8988T (cell line): ENCODE measurements around the gene FLNA.
"Not testable (repeated sequence)": the region's sequence is repeated elsewhere in the genome, so short reads cannot be mapped to it uniquely, and the experiment has no call there.

Experiments
- DNase-seq: peaks from one replicate; pipeline ENCODE4 v3.0.0; 2011

Gene FLNA

GRCh38 chrX:154328646-154329045, 45.8 kb downstream of the FLNA start:
- no peak for DNase-seq

GRCh38 chrX:154327038-154327820, 47.2 kb downstream of the FLNA start:
- DNase-seq = no peak

- DNase-seq = no peak
Measured at GRCh38 chrX:154325541-154325940, 48.9 kb downstream of the FLNA start.

GRCh38 chrX:154323537-154323936, 50.9 kb downstream of the FLNA start:
- no peak for DNase-seq

- no peak for DNase-seq
Measured at GRCh38 chrX:154322890-154323289, 51.5 kb downstream of the FLNA start.

- peak; percentile 28 for DNase-seq
Measured at GRCh38 chrX:154321594-154321993, 52.8 kb downstream of the FLNA start.

GRCh38 chrX:154321152-154321551, 53.3 kb downstream of the FLNA start:
- DNase-seq = no peak

GRCh38 chrX:154320406-154320805, 54.0 kb downstream of the FLNA start:
- DNase-seq = no peak

GRCh38 chrX:154317391-154317995, 56.9 kb downstream of the FLNA start:
- DNase-seq = no peak

- no peak for DNase-seq
Measured at GRCh38 chrX:154315416-154315815, 59.0 kb downstream of the FLNA start.

- DNase-seq = no peak
Measured at GRCh38 chrX:154313147-154313546, 61.3 kb downstream of the FLNA start.

- DNase-seq = no peak
Measured at GRCh38 chrX:154312116-154312515, 62.3 kb downstream of the FLNA start.

GRCh38 chrX:154310616-154311536, 63.6 kb downstream of the FLNA start:
- no peak for DNase-seq

- no peak for DNase-seq
Measured at GRCh38 chrX:154309041-154309775, 65.2 kb downstream of the FLNA start.

- peak; percentile 49 for DNase-seq
Measured at GRCh38 chrX:154308108-154308946, 66.1 kb downstream of the FLNA start.

- no peak for DNase-seq
Measured at GRCh38 chrX:154307202-154307601, 67.2 kb downstream of the FLNA start.

- no peak for DNase-seq
Measured at GRCh38 chrX:154305541-154306205, 68.8 kb downstream of the FLNA start.

- DNase-seq = no peak
Measured at GRCh38 chrX:154304846-154305245, 69.6 kb downstream of the FLNA start.

- no peak for DNase-seq
Measured at GRCh38 chrX:154303476-154303875, 71.0 kb downstream of the FLNA start.

GRCh38 chrX:154302998-154303397, 71.4 kb downstream of the FLNA start:
- not testable (repeated sequence) for DNase-seq

GRCh38 chrX:154300816-154301215, 73.6 kb downstream of the FLNA start:
- no peak for DNase-seq
